HepG2 (cell line): ENCODE measurements around the gene JUND. TPM values are rescaled to one million over a fixed set of nuclear protein-coding genes. Genes with fewer than 3 reads are reported as not detected.
A peak's percentile ranks its signal among the peaks of the same experiment; 100 is the strongest.

ENCODE experiments used
- ATAC-seq: fragments of 200-7000 bp; cut with Tn5 transposase; 3 replicates; pipeline ENCODE4 v1.9.1; 2020; ENCODE audit warnings: mild to moderate bottlenecking, moderate library complexity
- BruUV-seq: library from RNA; stranded (reverse); fragments of 400-500 nt; replicated peaks from 2 replicates; lab custom pipeline; 2021; lab: Mats Ljungman, UMichigan
- CTCF ChIA-PET: fragments of 300-600 bp; formaldehyde crosslinking; extraction: SDS; loops from one replicate; lab custom pipeline; 2021; ENCODE audit warnings: low total read pairs, inconsistent platforms, low intra/inter-chr PET ratio; lab: Yijun Ruan, JAX
- POLR2A ChIA-PET: fragments of 350-600 bp; sonication (Branson Sonifier 250); formaldehyde crosslinking; loops from one replicate; lab custom pipeline; 2020; ENCODE audit warnings: antibody characterized with exemption, inconsistent platforms; lab: Yijun Ruan, JAX
- DNase-seq: peaks from one replicate; pipeline ENCODE4 v3.0.0-alpha.2; 2015; ENCODE audit warnings: low spot score
- FAIRE-seq: peaks from 3 replicates; lab custom pipeline; 2011; peaks lifted over from hg19 to GRCh38; lab: Jason Lieb, UNC
- H2AFZ ChIP-seq: one replicate; pipeline ENCODE4 v1.6.1; 2011; ENCODE audit warnings: low read length, inconsistent platforms
- H3K27ac ChIP-seq: fragments of 300-600 bp; 3 replicates; pipeline ENCODE4 v1.8.0; 2011; ENCODE audit warnings: mixed run types, mild to moderate bottlenecking, mixed read lengths, low read length, inconsistent platforms; ENCODE audit not compliant: insufficient read depth; ENCODE audit errors: extremely low read length
- H3K27me3 ChIP-seq, 2 experiments: fragments of 200-600 bp in 1 of 2; 2 replicates in 1 of 2; 3 replicates in 1 of 2; pipeline versions ENCODE4 v1.6.0 to v1.8.0; 2011; ENCODE audit warnings: low read length in 2 of 2, mild to moderate bottlenecking in 2 of 2, moderate library complexity in 2 of 2, inconsistent platforms in 1 of 2; ENCODE audit not compliant: insufficient read depth in 2 of 2, control insufficient read depth in 1 of 2
- H3K36me3 ChIP-seq, 2 experiments: fragments of 200-600 bp in 1 of 2; replicated peaks in 1 of 2; 2 replicates in 1 of 2; 3 replicates in 1 of 2; pipeline versions ENCODE4 v1.5.1 to v1.8.0; 2011; ENCODE audit warnings: low read length in 2 of 2, inconsistent platforms in 1 of 2; ENCODE audit not compliant: insufficient read depth in 2 of 2, control insufficient read depth in 1 of 2
- H3K4me1 ChIP-seq: 2 replicates; pipeline ENCODE4 v1.5.1; 2012; ENCODE audit warnings: low read length, inconsistent platforms; ENCODE audit not compliant: insufficient read depth
- H3K4me2 ChIP-seq: 2 replicates; pipeline ENCODE4 v1.6.0; 2011; ENCODE audit warnings: low read depth, low read length, inconsistent platforms
- H3K4me3 ChIP-seq, 3 experiments: fragments of 200-600 bp in 1 of 3; sonication (generic), shearing (Covaris generic) in 1 of 3; replicated peaks in 1 of 3; 2 replicates each; pipeline ENCODE4 v1.5.1; 2011 to 2016; ENCODE audit warnings: low read length in 3 of 3, inconsistent platforms in 2 of 3, low read depth in 2 of 3, mild to moderate bottlenecking in 2 of 3, control low read depth in 1 of 3, mixed read lengths in 1 of 3; ENCODE audit not compliant: insufficient read depth in 1 of 3
- H3K79me2 ChIP-seq: one replicate; pipeline ENCODE4 v1.6.1; 2011; ENCODE audit warnings: low read length, inconsistent platforms; ENCODE audit not compliant: insufficient read depth
- H3K9ac ChIP-seq: 2 replicates; pipeline ENCODE4 v1.6.0; 2011; ENCODE audit warnings: mild to moderate bottlenecking, low read depth, low read length, inconsistent platforms; ENCODE audit not compliant: insufficient read depth
- H3K9me3 ChIP-seq: 2 replicates; pipeline ENCODE4 v1.5.1; 2012; ENCODE audit warnings: mild to moderate bottlenecking, low read length
- H4K20me1 ChIP-seq: 2 replicates; pipeline ENCODE4 v1.6.0; 2011; ENCODE audit warnings: inconsistent platforms, mild to moderate bottlenecking, low read length, moderate library complexity; ENCODE audit not compliant: insufficient read depth
- CEBPB ChIP-seq: IDR thresholded peaks from 2 replicates; pipeline ENCODE4 v1.6.1; 2011; ENCODE audit warnings: low read depth, low read length, improper control_type of control experiment, borderline replicate concordance
- MYNN ChIP-seq: sonication (generic); formaldehyde crosslinking; IDR thresholded peaks from 2 replicates; pipeline ENCODE4 v1.4.0; 2020; ENCODE audit warnings: mild to moderate bottlenecking, low read depth, missing genetic modification reagents
- POGZ ChIP-seq: sonication (generic); formaldehyde crosslinking; IDR thresholded peaks from 2 replicates; pipeline ENCODE4 v1.4.0; 2020; ENCODE audit warnings: mild to moderate bottlenecking, missing genetic modification reagents
- YEATS4 ChIP-seq: sonication (generic); formaldehyde crosslinking; IDR thresholded peaks from 2 replicates; pipeline ENCODE4 v1.4.0; 2020; ENCODE audit warnings: missing genetic modification reagents, borderline replicate concordance
- ZFP36 ChIP-seq: fragments of 150-350 bp; IDR thresholded peaks from 2 replicates; pipeline ENCODE4 v1.6.1; 2018; ENCODE audit warnings: borderline replicate concordance, low read length, low read depth; ENCODE audit not compliant: partially characterized antibody
- ZFP37 ChIP-seq: sonication (generic); formaldehyde crosslinking; IDR thresholded peaks from 2 replicates; pipeline ENCODE4 v1.4.0; 2020; ENCODE audit warnings: missing genetic modification reagents, borderline replicate concordance
- ZNF180 ChIP-seq: sonication (generic); formaldehyde crosslinking; IDR thresholded peaks from 2 replicates; pipeline ENCODE4 v1.4.0; 2020; ENCODE audit warnings: low read depth, missing genetic modification reagents, borderline replicate concordance
- ZNF597 ChIP-seq: sonication (generic); formaldehyde crosslinking; IDR thresholded peaks from 2 replicates; pipeline ENCODE4 v1.5.0; 2020; ENCODE audit warnings: missing genetic modification reagents
- ZNF674 ChIP-seq: sonication (generic); formaldehyde crosslinking; IDR thresholded peaks from 2 replicates; pipeline ENCODE4 v1.5.0; 2020; ENCODE audit warnings: low read depth, mild to moderate bottlenecking, missing genetic modification reagents
- WGBS: methylation state at CpG from one replicate; pipeline ENCODE4 v1.1.6; 2017; ENCODE audit warnings: low lambda C conversion rate; 5-methylcytosine and 5-hydroxymethylcytosine counted together
- in situ Hi-C: cut with HindIII; loops from 2 replicates; pipeline ENCODE4 v1.10.0; 2017; ENCODE audit warnings: low pct_unique_long_range_greater_than_20kb; ENCODE audit not compliant: extremely low pct_ligation_motif_present
- intact Hi-C: fragments of 100-400 bp; cut with micrococcal nuclease; formaldehyde crosslinking; loops from one replicate; pipeline ENCODE4 v1.10.0; 2022; ENCODE audit not compliant: unreplicated experiment
- polyA plus RNA-seq, 8 experiments: library from polyadenylated mRNA; depleted of rRNA in 3 of 8; stranded (reverse) in 7 of 8; unstranded in 1 of 8; fragments of >200 nt; fragmentation: Illumina TruSeq in 4 of 8; extraction: Trizol in 4 of 8; gene quantifications; 2 replicates each; pipeline versions ENCODE4 v1.2.1 to v1.2.3, GENCODE V29; 2011 to 2016; ENCODE audit warnings: low read depth in 4 of 8, missing spikeins in 1 of 8, mixed read lengths in 1 of 8; ENCODE audit not compliant: insufficient read depth in 1 of 8
- total RNA-seq, 5 experiments: library from RNA; depleted of rRNA; stranded (reverse); fragments of >200 nt; fragmentation: Illumina TruSeq; extraction: Trizol; gene quantifications; 2 replicates each; pipeline ENCODE4 v1.2.3, GENCODE V29; 2016; ENCODE audit warnings: low read depth in 1 of 5
- TF ChIP-seq, protein P1 (sequence below): sonication (generic); formaldehyde crosslinking; IDR thresholded peaks from 2 replicates; pipeline ENCODE4 v1.5.0; 2020; ENCODE audit warnings: mild to moderate bottlenecking, missing genetic modification reagents, borderline replicate concordance

Gene JUND
- total and polyA plus RNA-seq, 2 of the 13 experiments (the other 11 are each of a cell fraction or from before 2014, with no cell fraction given): 41.2 to 59.8 TPM

- Histone ChIP-seq H3K4me2 (no peak overlapping the region), H3K9me3 (no peaks in the 10 kb centered on the region), H3K27ac (no peak overlapping the region), H3K79me2 (no peaks in the 10 kb centered on the region), H3K36me3 (no peaks in the 10 kb centered on the region), H3K27me3 (peaks cover 0 to 3% of the 10 kb centered on the region in 2 experiments; a peak in 1 of 5 replicates), H3K4me3 (no peak overlapping the region), H4K20me1 (no peaks in the 10 kb centered on the region), H2AFZ (no peak overlapping the region), H3K9ac (no peak overlapping the region), H3K4me1 (peaks cover 26% of the 10 kb centered on the region)
- in situ Hi-C loops: no loop called here
- ATAC-seq (no peak), DNase-seq (no peak), FAIRE-seq (no peak)
- TF ChIP-seq POGZ (CRISPR knock-in tag) (no peak), CEBPB (no peak), ZFP36 (peak; percentile 10), ZNF674 (CRISPR knock-in tag) (no peak), ZNF180 (no peak)
- ChIA-PET CTCF (no interaction called here), POLR2A (interaction anchor here (1.4 kb wide), 1 partner anchor 12 kb away, joined by 5 read pairs; the partner anchor contains the start of gene JUND)
- intact Hi-C loops: no loop called here
- 72% methylated on average over 2 of the region's 2 CpGs for WGBS
- BruUV-seq: no TSS peak
These were observed 12.2 kb downstream of the JUND start for GRCh38 chr19:18269070-18269723.

DNA sequence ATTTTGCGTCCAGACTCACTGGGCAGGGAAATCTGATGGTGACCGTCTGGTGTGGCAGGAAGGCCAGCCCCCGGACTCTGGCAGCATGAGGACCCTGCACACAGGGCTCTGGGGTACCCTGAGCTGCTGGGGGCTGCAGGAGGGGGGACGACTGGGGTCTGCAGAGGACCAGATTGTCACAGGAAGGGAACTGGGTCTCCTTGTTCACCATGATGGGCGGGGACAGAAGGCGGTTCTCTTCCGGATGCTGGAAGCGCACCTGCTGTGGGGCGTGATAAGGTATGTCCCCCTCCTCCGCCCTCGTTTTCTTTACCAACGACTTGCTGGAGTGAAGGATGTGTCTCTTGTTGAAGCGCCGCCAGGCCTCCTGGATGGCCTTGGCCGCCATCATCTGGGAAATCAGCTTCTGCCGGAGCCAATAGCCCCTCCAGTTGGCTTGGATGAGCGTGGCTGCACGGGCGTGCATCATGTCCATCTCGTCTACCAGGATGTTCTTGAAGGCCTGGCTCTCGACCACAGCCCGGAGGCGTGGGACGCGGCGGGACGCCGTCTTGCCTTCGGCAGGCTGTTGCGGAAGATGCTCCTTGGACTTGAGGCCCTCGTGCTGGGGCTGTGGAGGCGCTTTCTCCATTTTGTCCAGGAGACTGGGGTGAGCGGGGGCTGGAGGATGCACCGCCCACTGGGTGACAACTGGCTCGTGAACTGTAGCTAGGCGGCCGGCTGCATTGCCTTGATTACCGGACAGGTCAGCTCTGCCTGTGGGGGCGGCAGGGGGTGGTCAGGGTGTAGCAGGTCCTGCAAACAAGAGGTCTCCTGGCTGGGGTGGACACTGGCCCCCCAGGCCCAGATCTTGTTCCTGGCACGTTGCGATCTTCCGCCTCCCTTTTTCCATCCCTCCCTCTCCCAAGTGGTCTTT lies 14.4 kb downstream of the JUND start:
- Histone ChIP-seq H3K9ac (no peak overlapping the region), H4K20me1 (no peaks in the 10 kb centered on the region), H3K9me3 (no peaks in the 10 kb centered on the region), H3K4me3 (no peak overlapping the region), H3K27me3 (peaks cover 5 to 7% of the 10 kb centered on the region in 2 experiments; a peak in 3 of 5 replicates), H3K4me2 (no peak overlapping the region), H3K4me1 (peaks cover 21% of the 10 kb centered on the region), H3K79me2 (no peaks in the 10 kb centered on the region), H3K27ac (no peak overlapping the region), H3K36me3 (no peaks in the 10 kb centered on the region), H2AFZ (no peak overlapping the region)
- no TSS peak for BruUV-seq
- ChIA-PET POLR2A (no interaction called here), CTCF (no interaction called here)
- no peak for FAIRE-seq
- DNase-seq: no peak
- ATAC-seq: no peak
- in situ Hi-C loops (no loop called here), intact Hi-C loops (no loop called here)
- WGBS: 87% methylated on average over 22 of the region's 42 CpGs
- TF ChIP-seq YEATS4 (CRISPR knock-in tag) (no peak), MYNN (CRISPR knock-in tag) (no peak), ZNF597 (CRISPR knock-in tag) (no peak), ZFP37 (CRISPR knock-in tag) (no peak)
- TF ChIP-seq, protein P1, sequence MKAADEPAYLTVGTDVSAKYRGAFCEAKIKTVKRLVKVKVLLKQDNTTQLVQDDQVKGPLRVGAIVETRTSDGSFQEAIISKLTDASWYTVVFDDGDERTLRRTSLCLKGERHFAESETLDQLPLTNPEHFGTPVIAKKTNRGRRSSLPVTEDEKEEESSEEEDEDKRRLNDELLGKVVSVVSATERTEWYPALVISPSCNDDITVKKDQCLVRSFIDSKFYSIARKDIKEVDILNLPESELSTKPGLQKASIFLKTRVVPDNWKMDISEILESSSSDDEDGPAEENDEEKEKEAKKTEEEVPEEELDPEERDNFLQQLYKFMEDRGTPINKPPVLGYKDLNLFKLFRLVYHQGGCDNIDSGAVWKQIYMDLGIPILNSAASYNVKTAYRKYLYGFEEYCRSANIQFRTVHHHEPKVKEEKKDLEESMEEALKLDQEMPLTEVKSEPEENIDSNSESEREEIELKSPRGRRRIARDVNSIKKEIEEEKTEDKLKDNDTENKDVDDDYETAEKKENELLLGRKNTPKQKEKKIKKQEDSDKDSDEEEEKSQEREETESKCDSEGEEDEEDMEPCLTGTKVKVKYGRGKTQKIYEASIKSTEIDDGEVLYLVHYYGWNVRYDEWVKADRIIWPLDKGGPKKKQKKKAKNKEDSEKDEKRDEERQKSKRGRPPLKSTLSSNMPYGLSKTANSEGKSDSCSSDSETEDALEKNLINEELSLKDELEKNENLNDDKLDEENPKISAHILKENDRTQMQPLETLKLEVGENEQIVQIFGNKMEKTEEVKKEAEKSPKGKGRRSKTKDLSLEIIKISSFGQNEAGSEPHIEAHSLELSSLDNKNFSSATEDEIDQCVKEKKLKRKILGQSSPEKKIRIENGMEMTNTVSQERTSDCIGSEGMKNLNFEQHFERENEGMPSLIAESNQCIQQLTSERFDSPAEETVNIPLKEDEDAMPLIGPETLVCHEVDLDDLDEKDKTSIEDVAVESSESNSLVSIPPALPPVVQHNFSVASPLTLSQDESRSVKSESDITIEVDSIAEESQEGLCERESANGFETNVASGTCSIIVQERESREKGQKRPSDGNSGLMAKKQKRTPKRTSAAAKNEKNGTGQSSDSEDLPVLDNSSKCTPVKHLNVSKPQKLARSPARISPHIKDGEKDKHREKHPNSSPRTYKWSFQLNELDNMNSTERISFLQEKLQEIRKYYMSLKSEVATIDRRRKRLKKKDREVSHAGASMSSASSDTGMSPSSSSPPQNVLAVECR (CRISPR knock-in tag): no peak
